HG03571 (cell line): Measurements from ENCODE around the gene GPD1L.
"Not testable (repeated sequence)": the region's sequence is repeated elsewhere in the genome, so short reads cannot be mapped to it uniquely, and the experiment has no call there.

Source experiments
- ATAC-seq: cut with Tn5 transposase; IDR thresholded peaks from one replicate; pipeline ENCODE4 v1.9.1; 2021; ENCODE audit not compliant: unreplicated experiment

GPD1L gene

GRCh38 chr3:32177702-32178198 is 71.3 kb downstream of the GPD1L start:
- no peak for ATAC-seq

GRCh38 chr3:32180141-32180784 is 73.8 kb downstream of the GPD1L start:
- ATAC-seq: no peak

GRCh38 chr3:32181365-32181764 is 74.9 kb downstream of the GPD1L start:
- no peak for ATAC-seq

GRCh38 chr3:32181796-32182195 is 75.4 kb downstream of the GPD1L start:
- no peak for ATAC-seq

GRCh38 chr3:32184187-32184730 is 77.8 kb downstream of the GPD1L start:
- no peak for ATAC-seq

GRCh38 chr3:32186097-32186496 is 79.7 kb downstream of the GPD1L start:
- ATAC-seq: no peak

- no peak for ATAC-seq
Observed at GRCh38 chr3:32186876-32187275, 80.5 kb downstream of the GPD1L start.

GRCh38 chr3:32189693-32190092 is 83.3 kb downstream of the GPD1L start:
- no peak for ATAC-seq

GRCh38 chr3:32190556-32190955 is 84.1 kb downstream of the GPD1L start:
- ATAC-seq: not testable (repeated sequence)

GRCh38 chr3:32193101-32193500 is 86.7 kb downstream of the GPD1L start:
- ATAC-seq: no peak

GRCh38 chr3:32194653-32195052 is 88.2 kb downstream of the GPD1L start:
- ATAC-seq: no peak

GRCh38 chr3:32195995-32196540 is 89.6 kb downstream of the GPD1L start:
- ATAC-seq: no peak

- ATAC-seq: no peak
Observed at GRCh38 chr3:32197991-32198390, 91.6 kb downstream of the GPD1L start.

- ATAC-seq: no peak
Observed at GRCh38 chr3:32198714-32199113, 92.3 kb downstream of the GPD1L start.

GRCh38 chr3:32200490-32200889 is 94.1 kb downstream of the GPD1L start:
- ATAC-seq: no peak

- ATAC-seq: no peak
Observed at GRCh38 chr3:32200992-32201758, 94.8 kb downstream of the GPD1L start.

- ATAC-seq: no peak
Observed at GRCh38 chr3:32202496-32202895, 96.1 kb downstream of the GPD1L start.

- no peak for ATAC-seq
Observed at GRCh38 chr3:32203854-32204253, 97.4 kb downstream of the GPD1L start.

GRCh38 chr3:32208447-32208846 is 102.0 kb downstream of the GPD1L start:
- ATAC-seq: no peak

GRCh38 chr3:32215185-32215584 is 108.8 kb downstream of the GPD1L start:
- ATAC-seq: no peak

- no peak for ATAC-seq
Observed at GRCh38 chr3:32216172-32216783, 109.9 kb downstream of the GPD1L start.
